GM15510 (cell line): ENCODE data around the gene RAPGEF6.

Source experiments
- POLR2A ChIP-seq: IDR thresholded peaks from 3 replicates; pipeline ENCODE4 v1.6.1; 2011; ENCODE audit warnings: borderline replicate concordance; ENCODE audit not compliant: insufficient read length; ENCODE audit errors: extremely low read depth

RAPGEF6 gene

DNA sequence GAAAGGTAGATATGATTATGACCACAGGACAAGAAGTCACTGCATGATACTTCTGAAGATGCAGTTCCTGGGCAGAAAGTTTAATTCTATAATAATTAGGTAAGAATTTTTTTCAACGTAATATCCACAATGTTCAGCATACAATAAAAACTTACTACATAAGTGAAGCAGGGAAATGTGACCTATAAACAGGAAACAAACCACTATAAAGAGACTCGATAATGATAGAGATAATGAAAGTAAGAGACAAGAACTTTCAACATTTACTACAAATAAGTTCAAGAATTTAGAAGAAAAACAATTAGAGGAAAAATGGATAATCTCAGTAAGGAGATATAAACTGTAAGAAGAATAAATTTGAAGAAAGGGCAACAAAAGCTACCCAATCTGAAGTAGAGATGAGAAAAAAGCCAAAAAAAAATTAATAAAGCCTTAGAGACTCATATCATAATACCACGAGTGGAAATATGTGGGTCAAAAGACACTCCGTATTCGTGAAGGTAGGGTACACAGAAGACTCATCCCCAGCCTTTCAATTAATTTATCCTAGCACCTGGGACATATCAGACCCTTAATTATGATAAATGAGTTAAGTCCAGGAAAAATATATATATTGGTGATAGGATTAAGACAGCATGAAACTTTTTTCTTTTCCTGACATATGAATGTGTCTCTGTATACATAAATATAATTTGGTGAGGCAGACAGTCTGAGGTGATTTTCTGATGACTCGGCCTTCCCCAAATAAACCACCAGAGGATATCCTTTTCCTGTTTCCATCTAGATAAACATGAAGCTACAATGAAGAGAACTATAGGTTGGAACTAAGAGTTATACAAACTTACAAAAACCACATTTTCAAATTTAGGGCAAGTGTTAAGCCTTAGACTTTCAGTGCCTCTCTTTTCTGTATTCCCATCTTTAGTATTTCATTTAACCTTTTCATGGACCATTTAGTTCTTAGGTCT lies 120.4 kb downstream of the RAPGEF6 start:
- no peak for TF ChIP-seq POLR2A

DNA sequence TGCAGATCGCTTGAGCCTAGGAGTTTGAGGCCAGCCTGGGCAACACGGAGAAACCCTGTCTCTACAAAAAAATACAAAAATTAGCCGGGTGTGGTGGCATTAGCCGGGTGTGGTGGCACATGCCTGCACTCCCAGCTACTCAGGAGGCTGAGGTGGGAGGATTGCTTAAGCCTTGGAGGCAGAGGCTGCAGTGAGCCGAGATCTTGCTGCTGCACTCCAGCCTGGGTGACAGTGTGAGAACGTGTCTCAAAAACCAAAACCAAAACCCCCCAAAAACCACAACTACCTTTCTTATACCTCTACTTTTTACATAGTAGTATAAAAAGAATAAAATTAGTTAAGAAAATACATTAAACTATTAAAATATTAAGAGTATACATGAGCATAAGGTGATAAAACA lies 121.2 kb downstream of the RAPGEF6 start:
- no peak for TF ChIP-seq POLR2A

GRCh38 chr5:131511934-131512333 lies 123.1 kb downstream of the RAPGEF6 start:
- TF ChIP-seq POLR2A, result no peak

- no peak for TF ChIP-seq POLR2A
Observed at GRCh38 chr5:131509801-131510200, 125.2 kb downstream of the RAPGEF6 start.

GRCh38 chr5:131505237-131505908 lies 129.7 kb downstream of the RAPGEF6 start:
- TF ChIP-seq POLR2A, result no peak

DNA sequence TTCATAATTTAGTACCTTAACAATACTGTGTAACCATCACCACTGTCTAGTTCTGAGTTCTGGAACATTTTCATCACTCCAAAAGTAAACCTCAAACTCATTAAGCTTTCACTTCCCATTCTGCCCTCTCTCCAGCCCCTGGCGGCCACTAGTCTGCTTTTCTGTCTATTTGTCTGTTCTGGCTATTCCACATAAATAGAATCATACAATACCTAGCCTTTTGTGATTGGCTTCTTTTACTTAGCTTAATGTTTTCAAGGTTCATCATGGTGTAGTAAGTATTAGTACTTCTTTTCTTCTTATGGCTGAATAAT lies 138.7 kb downstream of the RAPGEF6 start:
- TF ChIP-seq POLR2A, result no peak

- TF ChIP-seq POLR2A, result no peak
Observed at GRCh38 chr5:131495536-131496399, 139.3 kb downstream of the RAPGEF6 start.

DNA sequence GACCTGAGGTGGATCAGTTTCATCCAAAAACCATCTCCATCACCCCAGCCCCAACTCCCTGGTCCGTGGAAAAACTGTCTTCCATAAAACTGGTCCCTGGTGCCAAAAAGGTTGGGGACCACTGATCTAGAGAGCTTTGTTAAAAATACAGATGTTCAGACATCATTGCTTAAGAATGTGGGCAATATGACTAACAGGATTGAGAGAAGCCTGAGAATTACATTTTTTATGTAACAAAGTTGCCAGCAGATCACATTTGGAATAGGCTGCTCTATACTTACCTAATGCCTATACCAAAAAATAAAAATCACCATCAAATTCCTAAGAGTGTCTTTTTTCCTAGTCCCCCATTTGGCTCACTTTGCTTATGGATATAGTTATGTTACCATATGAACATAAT lies 143.3 kb downstream of the RAPGEF6 start:
- no peak for TF ChIP-seq POLR2A

GRCh38 chr5:131488463-131488862 lies 146.6 kb downstream of the RAPGEF6 start:
- no peak for TF ChIP-seq POLR2A

GRCh38 chr5:131482617-131483016 lies 152.4 kb downstream of the RAPGEF6 start:
- no peak for TF ChIP-seq POLR2A

- TF ChIP-seq POLR2A, result no peak
Observed at GRCh38 chr5:131481569-131481968, 153.5 kb downstream of the RAPGEF6 start.

DNA sequence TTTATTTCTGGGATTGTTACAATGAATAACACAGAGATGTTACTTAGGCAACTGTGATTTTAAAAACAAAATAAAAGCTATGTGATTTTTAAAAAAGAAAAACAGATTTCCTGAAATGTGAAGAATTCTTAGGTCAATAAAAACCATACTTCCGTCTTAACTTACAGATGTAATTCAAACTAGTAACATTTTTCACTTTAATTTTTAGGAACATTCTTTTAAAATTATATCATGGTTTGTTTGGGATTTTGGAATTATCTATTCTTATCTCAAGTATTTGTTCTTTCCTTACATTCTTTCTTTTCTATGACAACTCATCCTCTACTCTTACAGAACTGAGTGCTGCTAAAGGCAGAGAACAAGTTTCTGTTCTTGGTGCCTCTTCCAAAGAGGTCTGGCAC lies 159.5 kb downstream of the RAPGEF6 start:
- no peak for TF ChIP-seq POLR2A

DNA sequence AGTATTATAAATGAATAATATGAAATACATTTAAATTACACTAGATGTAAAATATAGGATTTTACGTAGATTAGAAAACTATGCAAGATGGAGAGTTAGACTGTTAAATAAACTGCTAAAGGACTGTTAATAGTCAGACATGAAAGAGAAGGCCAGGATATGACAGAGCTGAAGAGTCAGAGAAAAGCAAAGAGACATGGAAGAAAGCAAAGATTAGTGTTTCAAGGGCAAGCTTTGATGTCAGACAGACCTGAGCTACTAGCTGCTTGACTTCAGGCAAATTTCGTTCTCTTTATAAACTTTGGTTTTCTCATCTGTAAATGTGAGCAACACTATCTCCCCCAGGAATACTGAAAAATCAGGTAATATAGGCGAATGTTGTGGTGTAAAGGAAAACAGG lies 161.3 kb downstream of the RAPGEF6 start:
- TF ChIP-seq POLR2A, result no peak

DNA sequence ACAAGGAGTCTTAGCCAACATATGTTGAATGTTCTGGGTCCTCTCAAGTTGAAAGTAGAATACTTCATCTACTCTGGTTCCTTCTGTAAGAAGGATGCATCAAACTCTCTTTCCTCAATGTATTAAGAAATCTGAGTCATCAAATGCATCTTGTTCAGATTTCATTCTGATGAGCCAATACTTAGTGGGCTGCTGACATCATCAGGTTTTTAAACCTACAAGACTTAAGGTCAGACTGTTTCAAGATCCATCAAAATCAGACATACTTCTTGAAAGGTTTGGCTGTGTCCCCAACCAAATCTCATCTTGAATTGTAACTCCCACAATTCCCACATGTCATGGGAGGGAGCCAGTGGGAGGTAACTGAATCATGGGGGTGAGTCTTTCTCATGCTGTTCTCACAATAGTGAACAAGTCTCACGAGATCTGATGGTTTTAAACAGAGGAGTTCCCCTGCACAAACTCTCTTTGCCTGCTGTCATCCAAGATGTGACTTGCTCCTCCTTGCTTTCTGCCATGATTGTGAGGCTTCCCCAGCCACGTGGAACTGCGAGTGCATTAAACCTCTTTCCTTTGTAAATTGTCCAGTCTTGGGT lies 168.8 kb downstream of the RAPGEF6 start:
- no peak for TF ChIP-seq POLR2A

GRCh38 chr5:131463656-131464055 lies 171.4 kb downstream of the RAPGEF6 start:
- TF ChIP-seq POLR2A, result no peak
